GM12878 (cell line): ENCODE measurements around the gene ANO4. TPM values are rescaled to one million over a fixed set of nuclear protein-coding genes. Genes with fewer than 3 reads are reported as not detected.

Experiments
- ATAC-seq: fragments of 200-7000 bp; cut with Tn5 transposase; 3 replicates; pipeline ENCODE4 v1.9.1; 2020; ENCODE audit warnings: mild to moderate bottlenecking, moderate library complexity
- BruUV-seq: library from RNA; stranded (reverse); fragments of 400-500 nt; replicated peaks from 2 replicates; lab custom pipeline; 2021; lab: Mats Ljungman, UMichigan
- CTCF ChIA-PET: fragments of 300-600 bp; sonication (Branson Sonifier 250); formaldehyde crosslinking; extraction: SDS; loops from one replicate; lab custom pipeline; 2021; ENCODE audit warnings: inconsistent platforms; lab: Yijun Ruan, JAX
- POLR2A ChIA-PET: fragments of 350-600 bp; formaldehyde crosslinking; extraction: SDS; loops from one replicate; lab custom pipeline; 2021; ENCODE audit warnings: inconsistent platforms; lab: Charles Lee
- RAD21 ChIA-PET: fragments of 300-600 bp; sonication (Branson Sonifier 250); formaldehyde crosslinking; loops from one replicate; lab custom pipeline; 2023; ENCODE audit warnings: antibody characterized with exemption; ENCODE audit not compliant: unreplicated experiment; lab: Charles Lee
- SMC1A ChIA-PET: fragments of 300-600 bp; sonication (Branson Sonifier 250); formaldehyde crosslinking; loops from one replicate; lab custom pipeline; 2023; ENCODE audit not compliant: unreplicated experiment, uncharacterized antibody; lab: Charles Lee
- DNase-seq: peaks from one replicate; pipeline ENCODE4 v3.0.0-alpha.2; 2011; ENCODE audit warnings: low read depth, low spot score
- FAIRE-seq: peaks from 3 replicates; lab custom pipeline; 2011; peaks lifted over from hg19 to GRCh38; lab: Jason Lieb, UNC
- H2AFZ ChIP-seq: 2 replicates; pipeline ENCODE4 v1.6.0; 2011; ENCODE audit warnings: low read depth, low read length, control low read depth; ENCODE audit not compliant: control insufficient read depth
- H3K27ac ChIP-seq: 2 replicates; pipeline ENCODE4 v1.5.1; 2011; ENCODE audit warnings: control low read depth; ENCODE audit not compliant: control insufficient read depth, insufficient read depth
- H3K27me3 ChIP-seq, 2 experiments: replicated peaks in 1 of 2; 2 replicates each; pipeline versions ENCODE4 v1.6.0 to v1.6.1; 2011; ENCODE audit warnings: low read length in 1 of 2; ENCODE audit not compliant: control insufficient read depth in 2 of 2, insufficient read depth in 2 of 2
- H3K36me3 ChIP-seq, 2 experiments: 2 replicates each; pipeline ENCODE4 v1.5.1; 2011; ENCODE audit warnings: low read length in 1 of 2; ENCODE audit not compliant: control insufficient read depth in 2 of 2, insufficient read depth in 2 of 2
- H3K4me1 ChIP-seq: 2 replicates; pipeline ENCODE4 v1.6.1; 2011; ENCODE audit warnings: mild to moderate bottlenecking, low read length, moderate library complexity, mixed read lengths; ENCODE audit not compliant: control insufficient read depth, insufficient read depth
- H3K4me2 ChIP-seq: 2 replicates; pipeline ENCODE4 v1.6.0; 2011; ENCODE audit warnings: control low read depth; ENCODE audit not compliant: control insufficient read depth, insufficient read depth
- H3K4me3 ChIP-seq: fragments of 200-600 bp; sonication (generic); 2 replicates; pipeline ENCODE4 v1.5.1; 2016
- H3K79me2 ChIP-seq: 2 replicates; pipeline ENCODE4 v1.6.0; 2011; ENCODE audit warnings: low read length; ENCODE audit not compliant: control insufficient read depth, insufficient read depth
- H3K9ac ChIP-seq: 2 replicates; pipeline ENCODE4 v1.8.0; 2011; ENCODE audit warnings: low read length, control low read depth, mixed read lengths; ENCODE audit not compliant: control insufficient read depth, insufficient read depth
- H3K9me3 ChIP-seq: replicated peaks from 3 replicates; pipeline ENCODE4 v1.5.1; 2011; ENCODE audit warnings: mild to moderate bottlenecking, low read length; ENCODE audit not compliant: control insufficient read depth, insufficient read depth
- H4K20me1 ChIP-seq: 2 replicates; pipeline ENCODE4 v1.6.0; 2011; ENCODE audit not compliant: control insufficient read depth, insufficient read depth
- CHD2 ChIP-seq: IDR thresholded peaks from 2 replicates; pipeline ENCODE4 v1.6.1; 2011; ENCODE audit warnings: low read depth, low read length, improper control_type of control experiment, borderline replicate concordance
- HDGF ChIP-seq: fragments of 450-650 bp; IDR thresholded peaks from 2 replicates; pipeline ENCODE4 v1.6.1; 2016; ENCODE audit warnings: antibody characterized with exemption
- KAT2A ChIP-seq: conservative IDR thresholded peaks from 2 replicates; pipeline ENCODE4 v1.6.1; 2011; ENCODE audit warnings: low read depth, low read length; ENCODE audit not compliant: control insufficient read depth
- RCOR1 ChIP-seq: conservative IDR thresholded peaks from 2 replicates; pipeline ENCODE4 v1.6.1; 2012; ENCODE audit warnings: low read depth, low read length, improper control_type of control experiment
- SIN3A ChIP-seq: IDR thresholded peaks from 2 replicates; pipeline ENCODE4 v1.6.1; 2012; ENCODE audit warnings: low read depth, low read length, improper control_type of control experiment
- SMAD1 ChIP-seq: fragments of 450-650 bp; IDR thresholded peaks from 2 replicates; pipeline ENCODE4 v1.6.1; 2018; ENCODE audit warnings: mild to moderate bottlenecking, low read depth; ENCODE audit not compliant: partially characterized antibody
- SREBF2 ChIP-seq: IDR thresholded peaks from 2 replicates; pipeline ENCODE4 v1.6.1; 2012; ENCODE audit warnings: mild to moderate bottlenecking, low read length
- WGBS: methylation state at CpG from one replicate; pipeline ENCODE4 v1.1.6; 2016; ENCODE audit warnings: low lambda C conversion rate; ENCODE audit not compliant: insufficient replicate concordance, insufficient coverage; ENCODE audit errors: missing lambda C conversion rate; 5-methylcytosine and 5-hydroxymethylcytosine counted together
- in situ Hi-C: fragments of 300-500 bp; cut with MboI; formaldehyde crosslinking; loops from 9 replicates; pipeline ENCODE4 v1.14.3; 2018; ENCODE audit warnings: mixed read lengths
- intact Hi-C: fragments of 100-400 bp; cut with micrococcal nuclease; formaldehyde crosslinking; loops from one replicate; pipeline ENCODE4 v1.14.2; 2022; ENCODE audit not compliant: unreplicated experiment
- polyA plus RNA-seq, 11 experiments: library from polyadenylated mRNA; depleted of rRNA in 4 of 11; unstranded in 6 of 11; stranded (reverse) in 5 of 11; fragments of >200 nt; fragmentation: Nextera tagmentation in 4 of 11; fragmentation: Illumina TruSeq in 1 of 11; extraction: Ambion mirVana in 4 of 11; extraction: Trizol in 1 of 11; gene quantifications; 1 replicate in 1 of 11; 2 replicates in 10 of 11; pipeline versions ENCODE4 v1.2.1 to v1.2.3, GENCODE V29; 2011 to 2016; ENCODE audit warnings: inconsistent platforms in 2 of 11, missing spikeins in 2 of 11, low read depth in 1 of 11
- total RNA-seq, 4 experiments: library from RNA; depleted of rRNA in 3 of 4; stranded (reverse); fragments of >200 nt in 3 of 4; fragmentation: Illumina TruSeq in 1 of 4; extraction: Trizol in 1 of 4; gene quantifications; 2 replicates each; pipeline versions ENCODE4 v1.2.1 to v1.2.3, GENCODE V29; 2013 to 2021
- TF ChIP-seq, protein P1 (sequence below): IDR thresholded peaks from 2 replicates; pipeline ENCODE4 v1.6.1; 2011; ENCODE audit warnings: borderline replicate concordance, low read depth, mild to moderate bottlenecking, moderate library complexity, mixed read lengths, low read length; ENCODE audit not compliant: insufficient read depth; ENCODE audit errors: extremely low read length
- TF ChIP-seq, protein P2 (sequence below): fragments of 150-350 bp; IDR thresholded peaks from 2 replicates; pipeline ENCODE4 v1.6.1; 2016; ENCODE audit warnings: low read depth, low read length

The ANO4 gene
- total and polyA plus RNA-seq, 10 of the 15 experiments (the other 5 are each of a cell fraction or from before 2014, with no cell fraction given), result not detected

DNA sequence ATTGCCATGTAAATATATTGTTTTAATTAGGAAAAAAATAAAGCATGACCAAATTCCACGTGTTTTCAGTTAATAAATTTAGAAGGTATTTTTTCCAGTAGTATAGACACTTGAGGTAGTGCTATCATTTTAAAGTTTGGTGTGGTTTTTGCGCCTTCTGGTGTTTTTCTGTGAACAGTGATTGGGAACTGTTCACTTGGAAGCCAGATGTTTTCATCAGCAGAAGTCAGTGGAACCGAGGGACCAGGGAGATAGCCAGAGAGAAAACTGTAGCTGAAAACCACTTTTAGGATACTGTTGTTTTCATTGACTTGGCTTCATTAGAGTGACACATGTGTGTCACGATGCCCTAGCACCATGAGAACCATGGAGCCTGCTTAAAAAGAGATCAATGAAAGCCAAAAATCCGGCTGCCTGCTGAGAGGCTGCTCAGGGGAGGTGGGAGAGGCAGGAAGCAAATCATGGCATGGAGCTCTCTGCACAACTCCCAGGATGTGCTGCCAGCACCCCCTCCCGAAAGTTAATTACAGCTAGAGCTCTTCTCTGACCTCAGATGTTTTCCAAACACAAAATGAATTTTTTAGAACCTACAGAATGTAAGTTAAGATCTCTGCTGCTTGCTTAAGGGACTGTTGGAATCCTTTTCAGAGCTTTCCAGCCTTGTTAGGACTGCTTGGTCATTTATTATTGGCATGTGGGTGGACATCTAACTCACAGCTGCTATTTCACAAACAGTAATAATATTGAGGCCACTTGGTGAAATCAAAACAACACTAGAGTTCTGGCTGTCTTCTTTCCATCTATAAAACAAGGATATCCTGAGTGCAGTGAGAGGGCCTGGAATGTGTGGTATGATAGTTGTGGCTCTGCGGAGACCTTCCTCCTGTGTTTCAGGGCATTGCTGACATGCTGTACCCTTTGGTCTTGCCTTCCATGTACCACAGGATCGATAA is 192.3 kb downstream of the ANO4 start:
- FAIRE-seq (no peak), DNase-seq (no peak), ATAC-seq (no peak)
- Histone ChIP-seq H3K4me1 (peaks cover 11% of the 10 kb centered on the region; the same call in 1 of the 2 replicates), H3K79me2 (no peaks in the 10 kb centered on the region), H3K27ac (no peak overlapping the region), H3K4me2 (no peak overlapping the region), H3K27me3 (no peaks in the 10 kb centered on the region; a peak in 1 of 4 replicates), H3K36me3 (no peaks in the 10 kb centered on the region), H2AFZ (no peak overlapping the region), H3K9me3 (no peaks in the 10 kb centered on the region), H3K4me3 (no peak overlapping the region), H4K20me1 (no peaks in the 10 kb centered on the region), H3K9ac (no peak overlapping the region)
- SMC1A ChIA-PET, result interaction anchor here (0.7 to 1.3 kb wide), 2 partner anchors 11 to 169 kb away, joined by 3 read pairs; no protein-coding TSS in a partner anchor
- CTCF ChIA-PET, result interaction anchor here (1.0 kb wide), 1 partner anchor 23 kb away, joined by 3 read pairs; no protein-coding TSS in a partner anchor
- 65% methylated on average over 8 of the region's 8 CpGs for WGBS
- TF ChIP-seq KAT2A (no peak), SIN3A (no peak), HDGF (no peak), SMAD1 (no peak), CHD2 (no peak), SREBF2 (no peak), RCOR1 (no peak)
- TF ChIP-seq, protein P1, sequence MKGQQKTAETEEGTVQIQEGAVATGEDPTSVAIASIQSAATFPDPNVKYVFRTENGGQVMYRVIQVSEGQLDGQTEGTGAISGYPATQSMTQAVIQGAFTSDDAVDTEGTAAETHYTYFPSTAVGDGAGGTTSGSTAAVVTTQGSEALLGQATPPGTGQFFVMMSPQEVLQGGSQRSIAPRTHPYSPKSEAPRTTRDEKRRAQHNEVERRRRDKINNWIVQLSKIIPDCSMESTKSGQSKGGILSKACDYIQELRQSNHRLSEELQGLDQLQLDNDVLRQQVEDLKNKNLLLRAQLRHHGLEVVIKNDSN, result no peak
- TF ChIP-seq, protein P2, sequence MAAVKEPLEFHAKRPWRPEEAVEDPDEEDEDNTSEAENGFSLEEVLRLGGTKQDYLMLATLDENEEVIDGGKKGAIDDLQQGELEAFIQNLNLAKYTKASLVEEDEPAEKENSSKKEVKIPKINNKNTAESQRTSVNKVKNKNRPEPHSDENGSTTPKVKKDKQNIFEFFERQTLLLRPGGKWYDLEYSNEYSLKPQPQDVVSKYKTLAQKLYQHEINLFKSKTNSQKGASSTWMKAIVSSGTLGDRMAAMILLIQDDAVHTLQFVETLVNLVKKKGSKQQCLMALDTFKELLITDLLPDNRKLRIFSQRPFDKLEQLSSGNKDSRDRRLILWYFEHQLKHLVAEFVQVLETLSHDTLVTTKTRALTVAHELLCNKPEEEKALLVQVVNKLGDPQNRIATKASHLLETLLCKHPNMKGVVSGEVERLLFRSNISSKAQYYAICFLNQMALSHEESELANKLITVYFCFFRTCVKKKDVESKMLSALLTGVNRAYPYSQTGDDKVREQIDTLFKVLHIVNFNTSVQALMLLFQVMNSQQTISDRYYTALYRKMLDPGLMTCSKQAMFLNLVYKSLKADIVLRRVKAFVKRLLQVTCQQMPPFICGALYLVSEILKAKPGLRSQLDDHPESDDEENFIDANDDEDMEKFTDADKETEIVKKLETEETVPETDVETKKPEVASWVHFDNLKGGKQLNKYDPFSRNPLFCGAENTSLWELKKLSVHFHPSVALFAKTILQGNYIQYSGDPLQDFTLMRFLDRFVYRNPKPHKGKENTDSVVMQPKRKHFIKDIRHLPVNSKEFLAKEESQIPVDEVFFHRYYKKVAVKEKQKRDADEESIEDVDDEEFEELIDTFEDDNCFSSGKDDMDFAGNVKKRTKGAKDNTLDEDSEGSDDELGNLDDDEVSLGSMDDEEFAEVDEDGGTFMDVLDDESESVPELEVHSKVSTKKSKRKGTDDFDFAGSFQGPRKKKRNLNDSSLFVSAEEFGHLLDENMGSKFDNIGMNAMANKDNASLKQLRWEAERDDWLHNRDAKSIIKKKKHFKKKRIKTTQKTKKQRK, result no peak
- no TSS peak for BruUV-seq
- intact Hi-C loops, result loop anchor here (5.0 kb wide), 1 partner anchor 160 kb away; no protein-coding TSS in a partner anchor
- in situ Hi-C loops, result no loop called here
- POLR2A ChIA-PET, result no interaction called here
- RAD21 ChIA-PET, result interaction anchor here (0.8 kb wide), 1 partner anchor 23 kb away, joined by 3 read pairs; no protein-coding TSS in a partner anchor
